CD4-positive, CD25-positive, alpha-beta regulatory T cell (primary cell): Measurements from ENCODE around the gene PRSS16. TPM values are rescaled to one million over a fixed set of nuclear protein-coding genes. Genes with fewer than 3 reads are reported as not detected.
A peak's percentile ranks its signal among the peaks of the same experiment; 100 is the strongest.

ENCODE experiments used
- ATAC-seq, 2 donors: fragments of 150-1000 bp; cut with Tn5 transposase; one replicate each; pipeline ENCODE4 v1.10.0; 2021; ENCODE audit warnings: low read depth in 2 of 2, moderate number of reproducible peaks in 2 of 2, moderate library complexity in 1 of 2
- DNase-seq, 3 donors: peaks; one replicate each; pipeline versions ENCODE4 v3.0.0 to v3.0.0-alpha.2; 2012 to 2022; ENCODE audit warnings: mixed read lengths in 1 of 3
- H3K27ac ChIP-seq: one replicate; pipeline ENCODE4 v1.7.0; 2013; ENCODE audit warnings: mild to moderate bottlenecking, low read length; ENCODE audit not compliant: insufficient read depth, poor library complexity, severe bottlenecking
- H3K27me3 ChIP-seq: one replicate; pipeline ENCODE4 v1.7.0; 2013; ENCODE audit warnings: low read length; ENCODE audit not compliant: control insufficient read depth, insufficient read depth
- H3K36me3 ChIP-seq: one replicate; pipeline ENCODE4 v1.7.0; 2013; ENCODE audit warnings: mild to moderate bottlenecking, low read length, moderate library complexity; ENCODE audit not compliant: control insufficient read depth, insufficient read depth
- H3K4me1 ChIP-seq: 2 replicates; pipeline ENCODE4 v1.7.0; 2013; ENCODE audit warnings: mild to moderate bottlenecking, low read length; ENCODE audit not compliant: insufficient read depth, control insufficient read depth, poor library complexity, severe bottlenecking
- H3K4me3 ChIP-seq: one replicate; pipeline ENCODE4 v1.7.0; 2013; ENCODE audit warnings: low read depth, mild to moderate bottlenecking, low read length, moderate library complexity
- H3K9me3 ChIP-seq, 2 experiments: 1 replicate in 1 of 2; 2 replicates in 1 of 2; pipeline ENCODE4 v1.7.0; 2013; ENCODE audit warnings: low read length in 2 of 2, mild to moderate bottlenecking in 1 of 2, moderate library complexity in 1 of 2; ENCODE audit not compliant: control insufficient read depth in 2 of 2
- H3K27ac Mint-ChIP-seq, 3 donors: one replicate each; pipeline ENCODE4 v1.8.0; 2020 to 2022; ENCODE audit warnings: mild to moderate bottlenecking in 3 of 3, mixed read lengths in 3 of 3, moderate library complexity in 2 of 3
- H3K27me3 Mint-ChIP-seq: one replicate; pipeline ENCODE4 v1.8.0; 2022; ENCODE audit warnings: mild to moderate bottlenecking, mixed read lengths
- H3K36me3 Mint-ChIP-seq: one replicate; pipeline ENCODE4 v1.8.0; 2020; ENCODE audit warnings: mixed read lengths
- H3K4me1 Mint-ChIP-seq, 4 donors: one replicate each; pipeline ENCODE4 v1.8.0; 2020 to 2022; ENCODE audit warnings: mixed read lengths in 4 of 4, mild to moderate bottlenecking in 1 of 4
- H3K4me3 Mint-ChIP-seq, 4 donors: one replicate each; pipeline ENCODE4 v1.8.0; 2020 to 2022; ENCODE audit warnings: mild to moderate bottlenecking in 4 of 4, mixed read lengths in 4 of 4, moderate library complexity in 3 of 4
- H3K9me3 Mint-ChIP-seq, 7 donors: one replicate each; pipeline ENCODE4 v1.8.0; 2020 to 2022; ENCODE audit warnings: mixed read lengths in 7 of 7, mild to moderate bottlenecking in 3 of 7, moderate library complexity in 2 of 7
- polyA plus RNA-seq, 4 donors: library from polyadenylated mRNA; unstranded; fragments of 300-500 nt; fragmentation: Illumina TruSeq; gene quantifications; one replicate each; pipeline ENCODE4 v1.2.3, GENCODE V29; 2021
- total RNA-seq: library from RNA; stranded (reverse); gene quantifications from one replicate; pipeline ENCODE4 v1.2.3, GENCODE V29; 2022

Gene PRSS16
- total and polyA plus RNA-seq, 5 donors from 2014 or later: 0.19 to 1.7 (median 0.49) TPM

- no peak for DNase-seq
- Histone ChIP-seq H3K27me3 (peaks cover 61% of the 10 kb centered on the region), H3K36me3 (no peaks in the 10 kb centered on the region), H3K4me3 (no peak overlapping the region), H3K9me3 (peaks cover 31 to 45% of the 10 kb centered on the region in 2 experiments), H3K4me1 (no peaks in the 10 kb centered on the region), H3K27ac (no peak overlapping the region)
- H3K4me3 Mint-ChIP-seq: peak overlapping the region in 2 of 4 donors; percentile 16 to 56
- ATAC-seq: no peak
- H3K27me3 Mint-ChIP-seq: peaks cover 89% of the 10 kb centered on the region
- H3K27ac Mint-ChIP-seq: peak overlapping the region in 2 of 3 donors; percentile 54 to 83
- no peaks in the 10 kb centered on the region for H3K36me3 Mint-ChIP-seq
- H3K4me1 Mint-ChIP-seq: peaks cover 0 to 12% (median 4%) of the 10 kb centered on the region in 4 donors
- peaks cover 10 to 50% (median 23%) of the 10 kb centered on the region in 7 donors for H3K9me3 Mint-ChIP-seq
These were observed 32.6 kb downstream of the PRSS16 start for GRCh38 chr6:27280064-27280539.

- Mint-ChIP-seq H3K36me3 (no peaks in the 10 kb centered on the region), H3K27ac (peak overlapping the region in 2 of 3 donors; percentile 54 to 83)
- peaks cover 29 to 45% of the 10 kb centered on the region in 2 experiments for H3K9me3 ChIP-seq
These were observed 33.1 kb downstream of the PRSS16 start for GRCh38 chr6:27280540-27281000.

GRCh38 chr6:27281105-27281539, 33.6 kb downstream of the PRSS16 start:
- H3K27ac ChIP-seq: no peak overlapping the region
- peaks cover 62% of the 10 kb centered on the region for H3K27me3 ChIP-seq
- no peaks in the 10 kb centered on the region for H3K4me1 ChIP-seq
- ATAC-seq: no peak
- no peak for DNase-seq
- H3K27me3 Mint-ChIP-seq: peaks cover 92% of the 10 kb centered on the region
- no peaks in the 10 kb centered on the region for H3K36me3 Mint-ChIP-seq
- no peak overlapping the region for H3K4me3 ChIP-seq
- peaks cover 0 to 12% (median 4%) of the 10 kb centered on the region in 4 donors for H3K4me1 Mint-ChIP-seq
- peaks cover 12 to 56% (median 29%) of the 10 kb centered on the region in 7 donors for H3K9me3 Mint-ChIP-seq
- H3K4me3 Mint-ChIP-seq: no peak overlapping the region
- peaks cover 29 to 46% of the 10 kb centered on the region in 2 experiments for H3K9me3 ChIP-seq
- no peak overlapping the region for H3K27ac Mint-ChIP-seq
- no peaks in the 10 kb centered on the region for H3K36me3 ChIP-seq

More at GRCh38 chr6:27280540-27281000, 33.1 kb downstream of the PRSS16 start:
- no peak overlapping the region for H3K27ac ChIP-seq
- H3K27me3 Mint-ChIP-seq: peaks cover 92% of the 10 kb centered on the region
- no peaks in the 10 kb centered on the region for H3K4me1 ChIP-seq
- ATAC-seq: no peak
- peaks cover 58% of the 10 kb centered on the region for H3K27me3 ChIP-seq
- H3K4me1 Mint-ChIP-seq: peaks cover 0 to 12% (median 4%) of the 10 kb centered on the region in 4 donors
- no peaks in the 10 kb centered on the region for H3K36me3 ChIP-seq
- H3K4me3 ChIP-seq: no peak overlapping the region
- peaks cover 12 to 55% (median 27%) of the 10 kb centered on the region in 7 donors for H3K9me3 Mint-ChIP-seq
- peak overlapping the region in 1 of 4 donors; percentile 36 for H3K4me3 Mint-ChIP-seq
- no peak for DNase-seq

GRCh38 chr6:27281569-27281968, 34.1 kb downstream of the PRSS16 start:
- no peaks in the 10 kb centered on the region for H3K36me3 ChIP-seq
- Mint-ChIP-seq H3K9me3 (peaks cover 13 to 55% (median 29%) of the 10 kb centered on the region in 7 donors), H3K4me1 (peaks cover 0 to 12% (median 4%) of the 10 kb centered on the region in 4 donors), H3K4me3 (no peak overlapping the region), H3K36me3 (no peaks in the 10 kb centered on the region), H3K27ac (no peak overlapping the region), H3K27me3 (peaks cover 92% of the 10 kb centered on the region)
- no peak overlapping the region for H3K27ac ChIP-seq
- peaks cover 65% of the 10 kb centered on the region for H3K27me3 ChIP-seq
- no peaks in the 10 kb centered on the region for H3K4me1 ChIP-seq
- ATAC-seq (no peak), DNase-seq (no peak)
- H3K4me3 ChIP-seq: no peak overlapping the region
- H3K9me3 ChIP-seq: peaks cover 32 to 49% of the 10 kb centered on the region in 2 experiments

GRCh38 chr6:27283279-27283678, 35.8 kb downstream of the PRSS16 start:
- H3K4me1 ChIP-seq: no peaks in the 10 kb centered on the region
- H3K36me3 ChIP-seq: no peaks in the 10 kb centered on the region
- H3K27ac ChIP-seq: no peak overlapping the region
- H3K9me3 Mint-ChIP-seq: peaks cover 9 to 59% (median 24%) of the 10 kb centered on the region in 7 donors
- peak overlapping the region in 2 of 4 donors; percentile 56 to 59 for H3K4me3 Mint-ChIP-seq
- ATAC-seq (no peak), DNase-seq (no peak)
- peaks cover 69% of the 10 kb centered on the region for H3K27me3 ChIP-seq
- no peaks in the 10 kb centered on the region for H3K36me3 Mint-ChIP-seq
- H3K4me1 Mint-ChIP-seq: peaks cover 0 to 12% (median 2%) of the 10 kb centered on the region in 4 donors
- peak overlapping the region; percentile 63 to 89 (median 86) for H3K27ac Mint-ChIP-seq
- peaks cover 29 to 51% of the 10 kb centered on the region in 2 experiments for H3K9me3 ChIP-seq
- H3K27me3 Mint-ChIP-seq: peaks cover 95% of the 10 kb centered on the region
- no peak overlapping the region for H3K4me3 ChIP-seq

GRCh38 chr6:27286141-27286540, 38.6 kb downstream of the PRSS16 start:
- Mint-ChIP-seq H3K4me3 (no peak overlapping the region), H3K27ac (peak overlapping the region in 1 of 3 donors; percentile 34), H3K9me3 (peaks cover 8 to 65% (median 34%) of the 10 kb centered on the region in 7 donors), H3K27me3 (peaks cover 97% of the 10 kb centered on the region), H3K36me3 (peaks cover 5% of the 10 kb centered on the region), H3K4me1 (peaks cover 0 to 2% (median 0%) of the 10 kb centered on the region in 4 donors)
- no peak overlapping the region for H3K27ac ChIP-seq
- peaks cover 65% of the 10 kb centered on the region for H3K27me3 ChIP-seq
- ATAC-seq (no peak), DNase-seq (no peak)
- no peaks in the 10 kb centered on the region for H3K4me1 ChIP-seq
- H3K36me3 ChIP-seq: no peaks in the 10 kb centered on the region
- peaks cover 35 to 51% of the 10 kb centered on the region in 2 experiments for H3K9me3 ChIP-seq
- no peak overlapping the region for H3K4me3 ChIP-seq

GRCh38 chr6:27287751-27288135, 40.2 kb downstream of the PRSS16 start:
- Mint-ChIP-seq H3K36me3 (peaks cover 5% of the 10 kb centered on the region), H3K27me3 (peaks cover 96% of the 10 kb centered on the region), H3K4me1 (peaks cover 0 to 2% (median 0%) of the 10 kb centered on the region in 4 donors), H3K27ac (no peak overlapping the region), H3K9me3 (peaks cover 9 to 69% (median 38%) of the 10 kb centered on the region in 7 donors), H3K4me3 (peak overlapping the region in 2 of 4 donors; percentile 39 to 51)
- peaks cover 66% of the 10 kb centered on the region for H3K27me3 ChIP-seq
- H3K36me3 ChIP-seq: no peaks in the 10 kb centered on the region
- no peaks in the 10 kb centered on the region for H3K4me1 ChIP-seq
- DNase-seq (no peak), ATAC-seq (no peak)
- H3K9me3 ChIP-seq: peaks cover 39 to 59% of the 10 kb centered on the region in 2 experiments
- no peak overlapping the region for H3K4me3 ChIP-seq
- H3K27ac ChIP-seq: no peak overlapping the region
